Measurements from ENCODE around the gene GABARAPL2. TPM values are rescaled to one million over a fixed set of nuclear protein-coding genes. Genes with fewer than 3 reads are reported as not detected.

The GABARAPL2 gene
- polyA plus RNA-seq, 2 of the 4 experiments (the other 2 are of a cell fraction), result 80.6 to 107 TPM

GRCh38 chr16:75555213-75555706 lies 10.9 kb upstream of the GABARAPL2 start:
- POLR2A ChIA-PET, result interaction anchor here (0.6 to 2.7 kb wide), 5 partner anchors 11 to 92 kb away, joined by 3 to 15 read pairs (median 4); partner anchors contain the start of genes ADAT1, GABARAPL2, KARS1 and TERF2IP
- ATAC-seq (peak; percentile 91 to 93), DNase-seq (ENCODE audit: low read depth in 1 of 2, low spot score in 1 of 2) (peak; percentile 94 to 97), FAIRE-seq (no peak)
- Histone ChIP-seq H3K4me1 (peaks cover 13% of the 10 kb centered on the region; the same call in 2 of the 3 replicates), H3K4me3 (peak overlapping the region; percentile 80), H3K9me3 (no peaks in the 10 kb centered on the region), H3K27ac (peak overlapping the region; percentile 69 to 76), H3K4me2 (peak overlapping the region; percentile 98)
- CTCF ChIA-PET, result interaction anchor here (1.0 to 8.3 kb wide), 5 partner anchors 10 to 90 kb away, joined by 4 to 51 read pairs (median 6); no protein-coding TSS in a partner anchor
- WGBS (ENCODE audit: missing lambda C conversion rate), result 1% methylated on average over 20 of the region's 26 CpGs
- no peak for TF ChIP-seq HOXA7 (CRISPR knock-in tag; IDR thresholded peaks at IDR 0.05)
- TF ChIP-seq, protein P1, sequence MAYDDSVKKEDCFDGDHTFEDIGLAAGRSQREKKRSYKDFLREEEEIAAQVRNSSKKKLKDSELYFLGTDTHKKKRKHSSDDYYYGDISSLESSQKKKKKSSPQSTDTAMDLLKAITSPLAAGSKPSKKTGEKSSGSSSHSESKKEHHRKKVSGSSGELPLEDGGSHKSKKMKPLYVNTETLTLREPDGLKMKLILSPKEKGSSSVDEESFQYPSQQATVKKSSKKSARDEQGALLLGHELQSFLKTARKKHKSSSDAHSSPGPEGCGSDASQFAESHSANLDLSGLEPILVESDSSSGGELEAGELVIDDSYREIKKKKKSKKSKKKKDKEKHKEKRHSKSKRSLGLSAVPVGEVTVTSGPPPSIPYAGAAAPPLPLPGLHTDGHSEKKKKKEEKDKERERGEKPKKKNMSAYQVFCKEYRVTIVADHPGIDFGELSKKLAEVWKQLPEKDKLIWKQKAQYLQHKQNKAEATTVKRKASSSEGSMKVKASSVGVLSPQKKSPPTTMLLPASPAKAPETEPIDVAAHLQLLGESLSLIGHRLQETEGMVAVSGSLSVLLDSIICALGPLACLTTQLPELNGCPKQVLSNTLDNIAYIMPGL (CRISPR knock-in tag; IDR thresholded peaks at IDR 0.05; ENCODE audit: borderline replicate concordance), result no peak
- no peak for TF ChIP-seq ELK1 (IDR thresholded peaks at IDR 0.05; ENCODE audit: low read depth, low read length)
- no peak for TF ChIP-seq NFE2L2 (conservative IDR thresholded peaks at IDR 0.05; ENCODE audit: low read length)
- TF ChIP-seq, protein P2, sequence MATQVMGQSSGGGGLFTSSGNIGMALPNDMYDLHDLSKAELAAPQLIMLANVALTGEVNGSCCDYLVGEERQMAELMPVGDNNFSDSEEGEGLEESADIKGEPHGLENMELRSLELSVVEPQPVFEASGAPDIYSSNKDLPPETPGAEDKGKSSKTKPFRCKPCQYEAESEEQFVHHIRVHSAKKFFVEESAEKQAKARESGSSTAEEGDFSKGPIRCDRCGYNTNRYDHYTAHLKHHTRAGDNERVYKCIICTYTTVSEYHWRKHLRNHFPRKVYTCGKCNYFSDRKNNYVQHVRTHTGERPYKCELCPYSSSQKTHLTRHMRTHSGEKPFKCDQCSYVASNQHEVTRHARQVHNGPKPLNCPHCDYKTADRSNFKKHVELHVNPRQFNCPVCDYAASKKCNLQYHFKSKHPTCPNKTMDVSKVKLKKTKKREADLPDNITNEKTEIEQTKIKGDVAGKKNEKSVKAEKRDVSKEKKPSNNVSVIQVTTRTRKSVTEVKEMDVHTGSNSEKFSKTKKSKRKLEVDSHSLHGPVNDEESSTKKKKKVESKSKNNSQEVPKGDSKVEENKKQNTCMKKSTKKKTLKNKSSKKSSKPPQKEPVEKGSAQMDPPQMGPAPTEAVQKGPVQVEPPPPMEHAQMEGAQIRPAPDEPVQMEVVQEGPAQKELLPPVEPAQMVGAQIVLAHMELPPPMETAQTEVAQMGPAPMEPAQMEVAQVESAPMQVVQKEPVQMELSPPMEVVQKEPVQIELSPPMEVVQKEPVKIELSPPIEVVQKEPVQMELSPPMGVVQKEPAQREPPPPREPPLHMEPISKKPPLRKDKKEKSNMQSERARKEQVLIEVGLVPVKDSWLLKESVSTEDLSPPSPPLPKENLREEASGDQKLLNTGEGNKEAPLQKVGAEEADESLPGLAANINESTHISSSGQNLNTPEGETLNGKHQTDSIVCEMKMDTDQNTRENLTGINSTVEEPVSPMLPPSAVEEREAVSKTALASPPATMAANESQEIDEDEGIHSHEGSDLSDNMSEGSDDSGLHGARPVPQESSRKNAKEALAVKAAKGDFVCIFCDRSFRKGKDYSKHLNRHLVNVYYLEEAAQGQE (IDR thresholded peaks at IDR 0.05), result no peak
- TF ChIP-seq MAX (IDR thresholded peaks at IDR 0.05), result no peak
- TF ChIP-seq ZFP36 (IDR thresholded peaks at IDR 0.05; ENCODE audit: borderline replicate concordance, partially characterized antibody), result no peak
- no peak for TF ChIP-seq FOSL2 (IDR thresholded peaks at IDR 0.05)
- TF ChIP-seq FOSL2 (CRISPR knock-in tag; IDR thresholded peaks at IDR 0.05), result no peak
- no peak for TF ChIP-seq EHF (CRISPR knock-in tag; IDR thresholded peaks at IDR 0.05)
- no peak for TF ChIP-seq JUN (IDR thresholded peaks at IDR 0.05)
- peak; percentile 35; the same call in 1 of the 2 replicates for TF ChIP-seq KDM5A (IDR thresholded peaks at IDR 0.05)
- TF ChIP-seq TP53 (CRISPR knock-in tag; IDR thresholded peaks at IDR 0.05), result no peak
- TF ChIP-seq SREBF2 (IDR thresholded peaks at IDR 0.05), result no peak
- no peak for TF ChIP-seq PBX3 (IDR thresholded peaks at IDR 0.05)
- no peak for TF ChIP-seq JUNB (IDR thresholded peaks at IDR 0.05)
- no peak for TF ChIP-seq HDAC2 (IDR thresholded peaks at IDR 0.05)
- TF ChIP-seq RNF2 (IDR thresholded peaks at IDR 0.05; ENCODE audit: borderline replicate concordance, low read depth), result no peak
- TF ChIP-seq ZSCAN20 (CRISPR knock-in tag; IDR thresholded peaks at IDR 0.05), result no peak
- no peak for TF ChIP-seq RCOR1 (IDR thresholded peaks at IDR 0.05; ENCODE audit: low read depth, low read length)
- no peak for TF ChIP-seq CEBPB (IDR thresholded peaks at IDR 0.05)
- TF ChIP-seq CHD4 (IDR thresholded peaks at IDR 0.05; ENCODE audit: borderline replicate concordance), result no peak
- TF ChIP-seq RFX5 (IDR thresholded peaks at IDR 0.05), result 0 out of 2 replicates have a peak, but pooled peaks have one; percentile 56
- 0 out of 2 replicates have a peak, but pooled peaks have one; percentile 17 for TF ChIP-seq POLR2A (IDR thresholded peaks at IDR 0.05; ENCODE audit: low read length)
- no peak for TF ChIP-seq EP300 (IDR thresholded peaks at IDR 0.05)
- TF ChIP-seq NPAS2 (CRISPR knock-in tag; IDR thresholded peaks at IDR 0.05; ENCODE audit: borderline replicate concordance), result no peak
- peak; percentile 14; the same call in 1 of the 2 replicates for TF ChIP-seq PHF8 (IDR thresholded peaks at IDR 0.05; ENCODE audit: borderline replicate concordance, low read depth)
- no peak for TF ChIP-seq KDM1A (IDR thresholded peaks at IDR 0.05; ENCODE audit: low read depth)
- TF ChIP-seq CHD2 (IDR thresholded peaks at IDR 0.05; ENCODE audit: low read length, partially characterized antibody), result no peak
- no peak for TF ChIP-seq SMC3 (IDR thresholded peaks at IDR 0.05)
- no peak for TF ChIP-seq POLR2AphosphoS2 (conservative IDR thresholded peaks at IDR 0.05; ENCODE audit: low read length)
- TF ChIP-seq E2F6 (IDR thresholded peaks at IDR 0.05; ENCODE audit: borderline replicate concordance, low read depth), result no peak; the same call in 1 of the 2 replicates
- TF ChIP-seq HOXB13 (CRISPR knock-in tag; IDR thresholded peaks at IDR 0.05; ENCODE audit: low read depth), result no peak
- TF ChIP-seq HEYL (CRISPR knock-in tag; IDR thresholded peaks at IDR 0.05), result no peak
- no peak for TF ChIP-seq ESRRA (IDR thresholded peaks at IDR 0.05; ENCODE audit: borderline replicate concordance, low read length)
